ENCODE measurements around the gene ERVH48-1.
"Not testable (repeated sequence)": the region's sequence is repeated elsewhere in the genome, so short reads cannot be mapped to it uniquely, and the experiment has no call there.

Gene ERVH48-1
- total RNA-seq, result 0 reads per million in 3 donors

GRCh38 chr21:42925114-42925926 lies at the start of gene ERVH48-1:
Gene ERVH48-1, minus strand, starts transcription at chr21:42925630. Its CDS starts 6,624 bp downstream, at chr21:42919006.
- Histone ChIP-seq H3K36me3 (ENCODE audit: control insufficient read depth, insufficient read depth, low read length) (no peaks in the 10 kb centered on the region), H3K4me1 (ENCODE audit: control insufficient read depth, insufficient read depth, low read length, poor library complexity, severe bottlenecking) (peaks cover 4% of the 10 kb centered on the region), H3K4me3 (ENCODE audit: insufficient read depth, low read depth, low read length, poor library complexity, severe bottlenecking) (no peak within 1 kb of the TSS), H3K27ac (ENCODE audit: insufficient read depth, low read length, poor library complexity, severe bottlenecking) (no peak within 1 kb of the TSS), H3K27me3 (replicated peaks; ENCODE audit: control insufficient read depth, insufficient read depth, low read length, poor library complexity, severe bottlenecking) (no peaks in the 10 kb centered on the region), H3K9me3 (ENCODE audit: control insufficient read depth, low read length) (no peaks in the 10 kb centered on the region)
- DNase-seq, result no peak

- H3K4me1 ChIP-seq (ENCODE audit: control insufficient read depth, insufficient read depth, low read length, poor library complexity, severe bottlenecking), result peaks cover 16% of the 10 kb centered on the region
- peak within 1 kb of the TSS; percentile 85 for H3K27ac ChIP-seq (ENCODE audit: insufficient read depth, low read length, poor library complexity, severe bottlenecking)
- no peaks in the 10 kb centered on the region for H3K9me3 ChIP-seq (ENCODE audit: control insufficient read depth, low read length)
- H3K36me3 ChIP-seq (ENCODE audit: control insufficient read depth, insufficient read depth, low read length), result no peaks in the 10 kb centered on the region
- peak; percentile 99 for DNase-seq
- peak within 1 kb of the TSS; percentile 78 for H3K4me3 ChIP-seq (ENCODE audit: insufficient read depth, low read depth, low read length, poor library complexity, severe bottlenecking)
- H3K27me3 ChIP-seq (replicated peaks; ENCODE audit: control insufficient read depth, insufficient read depth, low read length, poor library complexity, severe bottlenecking), result no peaks in the 10 kb centered on the region
These were observed 48.8 kb upstream of the ERVH48-1 start, which contains the start of gene PKNOX1 for GRCh38 chr21:42973991-42974831. Gene PKNOX1, plus strand, starts transcription at chr21:42974562. Its CDS starts 29,820 bp downstream, at chr21:43004382.

- peak overlapping the region; percentile 85 for H3K27ac ChIP-seq (ENCODE audit: insufficient read depth, low read length, poor library complexity, severe bottlenecking)
- no peaks in the 10 kb centered on the region for H3K27me3 ChIP-seq (replicated peaks; ENCODE audit: control insufficient read depth, insufficient read depth, low read length, poor library complexity, severe bottlenecking)
- peaks cover 16% of the 10 kb centered on the region for H3K4me1 ChIP-seq (ENCODE audit: control insufficient read depth, insufficient read depth, low read length, poor library complexity, severe bottlenecking)
- H3K36me3 ChIP-seq (ENCODE audit: control insufficient read depth, insufficient read depth, low read length), result no peaks in the 10 kb centered on the region
- no peak for DNase-seq
- no peaks in the 10 kb centered on the region for H3K9me3 ChIP-seq (ENCODE audit: control insufficient read depth, low read length)
- H3K4me3 ChIP-seq (ENCODE audit: insufficient read depth, low read depth, low read length, poor library complexity, severe bottlenecking), result peak overlapping the region; percentile 56
These were observed 48.0 kb upstream of the ERVH48-1 start for GRCh38 chr21:42973309-42973990.

- no peaks in the 10 kb centered on the region for H3K36me3 ChIP-seq (ENCODE audit: control insufficient read depth, insufficient read depth, low read length)
- H3K4me3 ChIP-seq (ENCODE audit: insufficient read depth, low read depth, low read length, poor library complexity, severe bottlenecking), result no peak overlapping the region
- no peak overlapping the region for H3K27ac ChIP-seq (ENCODE audit: insufficient read depth, low read length, poor library complexity, severe bottlenecking)
- H3K27me3 ChIP-seq (replicated peaks; ENCODE audit: control insufficient read depth, insufficient read depth, low read length, poor library complexity, severe bottlenecking), result no peaks in the 10 kb centered on the region
- DNase-seq, result no peak
- H3K4me1 ChIP-seq (ENCODE audit: control insufficient read depth, insufficient read depth, low read length, poor library complexity, severe bottlenecking), result peaks cover 16% of the 10 kb centered on the region
- no peaks in the 10 kb centered on the region for H3K9me3 ChIP-seq (ENCODE audit: control insufficient read depth, low read length)
These were observed 46.5 kb upstream of the ERVH48-1 start for GRCh38 chr21:42971897-42972275.

- H3K4me1 ChIP-seq (ENCODE audit: control insufficient read depth, insufficient read depth, low read length, poor library complexity, severe bottlenecking), result peaks cover 15% of the 10 kb centered on the region
- H3K4me3 ChIP-seq (ENCODE audit: insufficient read depth, low read depth, low read length, poor library complexity, severe bottlenecking), result no peak overlapping the region
- H3K27ac ChIP-seq (ENCODE audit: insufficient read depth, low read length, poor library complexity, severe bottlenecking), result no peak overlapping the region
- no peaks in the 10 kb centered on the region for H3K27me3 ChIP-seq (replicated peaks; ENCODE audit: control insufficient read depth, insufficient read depth, low read length, poor library complexity, severe bottlenecking)
- no peaks in the 10 kb centered on the region for H3K36me3 ChIP-seq (ENCODE audit: control insufficient read depth, insufficient read depth, low read length)
- no peaks in the 10 kb centered on the region for H3K9me3 ChIP-seq (ENCODE audit: control insufficient read depth, low read length)
- DNase-seq, result no peak
These were observed 45.7 kb upstream of the ERVH48-1 start for GRCh38 chr21:42970946-42971653.

- Histone ChIP-seq H3K27me3 (replicated peaks; ENCODE audit: control insufficient read depth, insufficient read depth, low read length, poor library complexity, severe bottlenecking) (no peaks in the 10 kb centered on the region), H3K9me3 (ENCODE audit: control insufficient read depth, low read length) (no peaks in the 10 kb centered on the region), H3K27ac (ENCODE audit: insufficient read depth, low read length, poor library complexity, severe bottlenecking) (no peak overlapping the region), H3K4me1 (ENCODE audit: control insufficient read depth, insufficient read depth, low read length, poor library complexity, severe bottlenecking) (peaks cover 7% of the 10 kb centered on the region), H3K4me3 (ENCODE audit: insufficient read depth, low read depth, low read length, poor library complexity, severe bottlenecking) (no peak overlapping the region), H3K36me3 (ENCODE audit: control insufficient read depth, insufficient read depth, low read length) (no peaks in the 10 kb centered on the region)
- DNase-seq, result no peak
These were observed 43.8 kb upstream of the ERVH48-1 start for GRCh38 chr21:42969193-42969600.

- not testable (repeated sequence) for H3K9me3 ChIP-seq (ENCODE audit: control insufficient read depth, low read length); H3K4me3 ChIP-seq (ENCODE audit: insufficient read depth, low read depth, low read length, poor library complexity, severe bottlenecking); H3K36me3 ChIP-seq (ENCODE audit: control insufficient read depth, insufficient read depth, low read length); H3K4me1 ChIP-seq (ENCODE audit: control insufficient read depth, insufficient read depth, low read length, poor library complexity, severe bottlenecking); DNase-seq; H3K27ac ChIP-seq (ENCODE audit: insufficient read depth, low read length, poor library complexity, severe bottlenecking); H3K27me3 ChIP-seq (replicated peaks; ENCODE audit: control insufficient read depth, insufficient read depth, low read length, poor library complexity, severe bottlenecking)
These were observed 42.2 kb upstream of the ERVH48-1 start for GRCh38 chr21:42967616-42968015.

- Histone ChIP-seq H3K27ac (ENCODE audit: insufficient read depth, low read length, poor library complexity, severe bottlenecking) (no peak overlapping the region), H3K9me3 (ENCODE audit: control insufficient read depth, low read length) (no peaks in the 10 kb centered on the region), H3K36me3 (ENCODE audit: control insufficient read depth, insufficient read depth, low read length) (no peaks in the 10 kb centered on the region), H3K4me1 (ENCODE audit: control insufficient read depth, insufficient read depth, low read length, poor library complexity, severe bottlenecking) (no peaks in the 10 kb centered on the region), H3K4me3 (ENCODE audit: insufficient read depth, low read depth, low read length, poor library complexity, severe bottlenecking) (no peak overlapping the region), H3K27me3 (replicated peaks; ENCODE audit: control insufficient read depth, insufficient read depth, low read length, poor library complexity, severe bottlenecking) (no peaks in the 10 kb centered on the region)
- no peak for DNase-seq
These were observed 39.8 kb upstream of the ERVH48-1 start for GRCh38 chr21:42965211-42965560.

GRCh38 chr21:42964546-42965210 lies 39.2 kb upstream of the ERVH48-1 start:
- H3K36me3 ChIP-seq (ENCODE audit: control insufficient read depth, insufficient read depth, low read length), result no peaks in the 10 kb centered on the region
- no peak overlapping the region for H3K27ac ChIP-seq (ENCODE audit: insufficient read depth, low read length, poor library complexity, severe bottlenecking)
- no peak for DNase-seq
- no peaks in the 10 kb centered on the region for H3K9me3 ChIP-seq (ENCODE audit: control insufficient read depth, low read length)
- H3K4me1 ChIP-seq (ENCODE audit: control insufficient read depth, insufficient read depth, low read length, poor library complexity, severe bottlenecking), result no peaks in the 10 kb centered on the region
- H3K27me3 ChIP-seq (replicated peaks; ENCODE audit: control insufficient read depth, insufficient read depth, low read length, poor library complexity, severe bottlenecking), result no peaks in the 10 kb centered on the region
- no peak overlapping the region for H3K4me3 ChIP-seq (ENCODE audit: insufficient read depth, low read depth, low read length, poor library complexity, severe bottlenecking)

All from effector memory CD4-positive, alpha-beta T cell (primary cell).